ENCODE measurements around the gene GIGYF2. TPM values are rescaled to one million over a fixed set of nuclear protein-coding genes. Genes with fewer than 3 reads are reported as not detected.

The GIGYF2 gene
- total RNA-seq, 1 experiment from 2014 or later: 55.3 TPM

- Mint-ChIP-seq H3K27me3 (ENCODE audit: low read depth) (peaks cover 36% of the 10 kb centered on the region), H3K4me1 (peaks cover 19 to 23% of the 10 kb centered on the region in 2 experiments), H3K36me3 (ENCODE audit: insufficient read depth in 1 of 3, low read depth in 3 of 3) (no peaks in the 10 kb centered on the region; a peak in 1 of 7 replicates), H3K4me3 (no peak overlapping the region), H3K27ac (peak overlapping the region in 1 of 3 experiments; percentile 33; a peak in 2 of 7 replicates), H3K9me3 (peaks cover 0 to 2% of the 10 kb centered on the region in 2 experiments; a peak in 2 of 5 replicates)
- no peaks in the 10 kb centered on the region for H3K79me1 ChIP-seq (ENCODE audit: insufficient read depth, low read depth, low read length, poor library complexity, severe bottlenecking)
- no peak overlapping the region for H3K23ac ChIP-seq (ENCODE audit: insufficient read length, low read depth, low read length)
- H3K4me2 ChIP-seq (ENCODE audit: insufficient read depth, insufficient read length, low read length): no peak overlapping the region
- H4K91ac ChIP-seq (ENCODE audit: insufficient read length, low read depth, low read length): no peak overlapping the region
- no peak for TF ChIP-seq CTCF (conservative IDR thresholded peaks at IDR 0.05)
- no peak overlapping the region for H2AK5ac ChIP-seq (ENCODE audit: insufficient read length, low read length)
- H3T11ph ChIP-seq (ENCODE audit: low read length): no peak overlapping the region
- no CpG with 5 or more reads among the region's 14 CpGs for WGBS (ENCODE audit: extremely low coverage, insufficient read length, low lambda C conversion rate)
- H3K18ac ChIP-seq (ENCODE audit: insufficient read length, low read depth, low read length): no peak overlapping the region
- no peak overlapping the region for H3K27ac ChIP-seq (ENCODE audit: insufficient read length, low read depth, low read length)
- DNase-seq: no peak
- H3K4ac ChIP-seq (ENCODE audit: low read depth, low read length): no peak overlapping the region
- no peak overlapping the region for H4K5ac ChIP-seq (ENCODE audit: insufficient read length, low read depth, low read length)
- no peaks in the 10 kb centered on the region for H4K20me1 ChIP-seq (ENCODE audit: control insufficient read depth, insufficient read depth, insufficient read length)
- H3K56ac ChIP-seq (ENCODE audit: insufficient read length, low read depth, low read length): no peak overlapping the region
- no peaks in the 10 kb centered on the region for H3K79me2 ChIP-seq (ENCODE audit: insufficient read depth, low read length)
- H3K9me3 ChIP-seq (ENCODE audit: control insufficient read depth, low read depth, low read length): no peaks in the 10 kb centered on the region
- H3K4me1 ChIP-seq (ENCODE audit: insufficient read depth, low read length): no peaks in the 10 kb centered on the region; the same call in 1 of the 2 replicates
- no peak overlapping the region for H2BK12ac ChIP-seq (ENCODE audit: insufficient read length, low read depth, low read length)
- no peak overlapping the region for H3K9ac ChIP-seq (ENCODE audit: extremely low read depth, insufficient read length, low read length)
- H2AFZ ChIP-seq (ENCODE audit: low read length): no peak overlapping the region
- no peak overlapping the region for H2BK5ac ChIP-seq (ENCODE audit: insufficient read length, low read length)
- no peaks in the 10 kb centered on the region for H3K23me2 ChIP-seq (ENCODE audit: insufficient read length, low read depth, low read length, poor library complexity, severe bottlenecking)
- H2BK120ac ChIP-seq (ENCODE audit: low read depth, low read length, poor library complexity, severe bottlenecking): no peak overlapping the region
- no peak overlapping the region for H2BK20ac ChIP-seq (ENCODE audit: low read depth, low read length, poor library complexity, severe bottlenecking)
- H3K14ac ChIP-seq (ENCODE audit: insufficient read depth, low read length): no peak overlapping the region
- H2BK15ac ChIP-seq (ENCODE audit: low read depth, low read length): no peak overlapping the region
- no peaks in the 10 kb centered on the region for H3K27me3 ChIP-seq (ENCODE audit: insufficient read depth, low read length)
- H4K8ac ChIP-seq (replicated peaks; ENCODE audit: insufficient read length, low read depth, low read length): no peak overlapping the region
Measured at GRCh38 chr2:232888839-232889529, 191.9 kb downstream of the GIGYF2 start.

Data from H9 (cell line).